MM.1S (cell line): ENCODE measurements around the gene MRPL20.

Experiments used
- DNase-seq: peaks from one replicate; pipeline ENCODE4 v3.0.0-alpha.2; 2015
- H2AFZ ChIP-seq: fragments of 300-600 bp; sonication (generic); 2 replicates; pipeline ENCODE4 v1.6.0; 2016; ENCODE audit warnings: antibody characterized with exemption, low read length
- H3F3A ChIP-seq: fragments of 300-600 bp; sonication (generic); 2 replicates; pipeline ENCODE4 v1.6.1; 2016; ENCODE audit warnings: mild to moderate bottlenecking, antibody characterized with exemption, low read length, moderate library complexity, mixed read lengths; ENCODE audit not compliant: insufficient read depth
- H3K27ac ChIP-seq: fragments of 300-600 bp; sonication (generic); 2 replicates; pipeline ENCODE4 v1.5.1; 2016; ENCODE audit warnings: mild to moderate bottlenecking, low read length
- H3K27me3 ChIP-seq: fragments of 300-600 bp; sonication (generic); replicated peaks from 2 replicates; pipeline ENCODE4 v1.6.0; 2016; ENCODE audit warnings: low read length; ENCODE audit not compliant: insufficient read depth
- H3K36me3 ChIP-seq: fragments of 300-600 bp; sonication (generic); replicated peaks from 2 replicates; pipeline ENCODE4 v1.6.1; 2016; ENCODE audit warnings: mild to moderate bottlenecking, low read length, mixed read lengths; ENCODE audit not compliant: insufficient read depth
- H3K4me1 ChIP-seq: fragments of 300-600 bp; sonication (generic); 2 replicates; pipeline ENCODE4 v1.6.1; 2016; ENCODE audit warnings: low read length, mixed read lengths
- H3K4me2 ChIP-seq: fragments of 300-600 bp; sonication (generic); 2 replicates; pipeline ENCODE4 v1.6.0; 2016; ENCODE audit warnings: low read depth, low read length
- H3K4me3 ChIP-seq: fragments of 300-600 bp; sonication (generic); 2 replicates; pipeline ENCODE4 v1.5.1; 2016; ENCODE audit warnings: low read length, mixed read lengths
- H3K79me2 ChIP-seq: fragments of 300-600 bp; sonication (generic); 2 replicates; pipeline ENCODE4 v1.6.1; 2016; ENCODE audit warnings: mixed run types, low read length, mixed read lengths
- H3K9ac ChIP-seq: fragments of 300-600 bp; sonication (generic); 2 replicates; pipeline ENCODE4 v1.6.1; 2016; ENCODE audit warnings: low read length, mixed read lengths
- H3K9me2 ChIP-seq: fragments of 300-600 bp; sonication (generic); replicated peaks from 2 replicates; pipeline ENCODE4 v1.6.1; 2016; ENCODE audit warnings: mild to moderate bottlenecking, low read length, mixed read lengths; ENCODE audit not compliant: insufficient read depth
- H3K9me3 ChIP-seq: fragments of 300-600 bp; sonication (generic); replicated peaks from 2 replicates; pipeline ENCODE4 v1.6.1; 2016; ENCODE audit warnings: mild to moderate bottlenecking, low read length, mixed read lengths; ENCODE audit not compliant: insufficient read depth
- H4K20me1 ChIP-seq: fragments of 300-600 bp; sonication (generic); 2 replicates; pipeline ENCODE4 v1.6.1; 2016; ENCODE audit warnings: mild to moderate bottlenecking, low read length, moderate library complexity, mixed read lengths; ENCODE audit not compliant: insufficient read depth
- EZH2 ChIP-seq: fragments of 300-600 bp; sonication (generic); optimal IDR thresholded peaks from 2 replicates; pipeline ENCODE3; 2017; ENCODE audit warnings: low read depth, mild to moderate bottlenecking, antibody characterized with exemption, low read length, mixed read lengths
- EZH2phosphoT487 ChIP-seq: fragments of 300-600 bp; sonication (generic); IDR thresholded peaks from 2 replicates; pipeline ENCODE4 v1.6.1; 2018; ENCODE audit warnings: antibody characterized with exemption, low read length
- TF ChIP-seq, protein P1 (sequence below): fragments of 300-600 bp; sonication (generic); IDR thresholded peaks from 2 replicates; pipeline ENCODE4 v1.5.1; 2016; ENCODE audit warnings: antibody characterized with exemption, low read length, mixed read lengths

The MRPL20 gene

DNA sequence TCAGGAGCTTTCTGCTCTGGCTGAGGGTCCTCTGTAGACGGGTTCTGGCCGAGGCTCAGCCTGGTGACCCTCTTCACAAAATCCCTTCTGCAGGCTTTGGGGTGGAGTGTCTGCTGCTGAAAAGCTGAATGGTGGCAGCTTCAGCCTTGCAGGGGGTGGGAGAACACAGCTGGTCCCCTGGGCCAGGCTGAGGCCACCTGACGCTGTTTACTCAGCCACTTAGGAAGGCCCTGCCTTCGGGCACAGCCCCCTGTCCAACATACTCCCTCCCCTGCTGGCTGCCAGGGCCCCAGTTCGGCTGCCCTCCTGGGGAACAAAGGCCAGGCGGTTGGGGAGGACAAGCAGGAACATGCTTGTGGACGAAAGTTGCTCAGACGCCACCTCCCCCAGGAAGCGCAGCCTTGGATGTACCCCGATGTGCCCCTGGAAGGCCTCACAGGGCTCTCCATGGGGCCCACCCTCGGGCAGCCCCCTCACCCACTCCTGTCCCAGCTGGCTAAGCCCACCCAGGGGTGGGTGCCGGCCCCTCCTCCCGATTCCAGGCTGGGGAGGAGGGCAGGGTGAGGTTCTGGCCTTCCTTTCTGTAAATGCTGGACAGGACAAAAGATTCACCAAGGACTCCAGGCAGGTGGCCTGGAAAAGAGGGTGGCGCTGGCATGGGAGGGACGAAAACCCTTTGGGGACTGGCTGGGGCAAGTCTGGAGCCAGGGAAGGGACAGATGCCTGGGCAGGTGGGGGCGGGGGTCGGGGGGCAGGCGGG lies 14.2 kb upstream of the MRPL20 start, which contains the start of gene ANKRD65:
Gene ANKRD65, minus strand, starts transcription at position 130 of the 760 bp plus-strand sequence. CDS start 271 bp downstream, outside the sequence.
- Histone ChIP-seq H3K4me1 (peaks cover 8% of the 10 kb centered on the region), H3K9me2 (no peaks in the 10 kb centered on the region), H3K4me2 (no peak within 1 kb of the TSS), H4K20me1 (no peaks in the 10 kb centered on the region), H3K27me3 (peaks cover 19% of the 10 kb centered on the region), H3K27ac (no peak within 1 kb of the TSS), H3K4me3 (no peak within 1 kb of the TSS), H3K9ac (no peak within 1 kb of the TSS), H3K9me3 (no peaks in the 10 kb centered on the region), H3K36me3 (no peaks in the 10 kb centered on the region), H2AFZ (no peak within 1 kb of the TSS), H3F3A (no peaks in the 10 kb centered on the region), H3K79me2 (no peaks in the 10 kb centered on the region)
- TF ChIP-seq EZH2phosphoT487: no peak
- TF ChIP-seq EZH2: no peak
- TF ChIP-seq, protein P1, sequence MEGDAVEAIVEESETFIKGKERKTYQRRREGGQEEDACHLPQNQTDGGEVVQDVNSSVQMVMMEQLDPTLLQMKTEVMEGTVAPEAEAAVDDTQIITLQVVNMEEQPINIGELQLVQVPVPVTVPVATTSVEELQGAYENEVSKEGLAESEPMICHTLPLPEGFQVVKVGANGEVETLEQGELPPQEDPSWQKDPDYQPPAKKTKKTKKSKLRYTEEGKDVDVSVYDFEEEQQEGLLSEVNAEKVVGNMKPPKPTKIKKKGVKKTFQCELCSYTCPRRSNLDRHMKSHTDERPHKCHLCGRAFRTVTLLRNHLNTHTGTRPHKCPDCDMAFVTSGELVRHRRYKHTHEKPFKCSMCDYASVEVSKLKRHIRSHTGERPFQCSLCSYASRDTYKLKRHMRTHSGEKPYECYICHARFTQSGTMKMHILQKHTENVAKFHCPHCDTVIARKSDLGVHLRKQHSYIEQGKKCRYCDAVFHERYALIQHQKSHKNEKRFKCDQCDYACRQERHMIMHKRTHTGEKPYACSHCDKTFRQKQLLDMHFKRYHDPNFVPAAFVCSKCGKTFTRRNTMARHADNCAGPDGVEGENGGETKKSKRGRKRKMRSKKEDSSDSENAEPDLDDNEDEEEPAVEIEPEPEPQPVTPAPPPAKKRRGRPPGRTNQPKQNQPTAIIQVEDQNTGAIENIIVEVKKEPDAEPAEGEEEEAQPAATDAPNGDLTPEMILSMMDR: no peak
- DNase-seq: no peak

GRCh38 chr1:1420654-1421141 lies 13.6 kb upstream of the MRPL20 start:
- Histone ChIP-seq H3K27ac (no peak overlapping the region), H2AFZ (no peak overlapping the region), H3F3A (no peaks in the 10 kb centered on the region), H4K20me1 (no peaks in the 10 kb centered on the region), H3K9me3 (no peaks in the 10 kb centered on the region), H3K4me2 (no peak overlapping the region), H3K4me1 (peaks cover 8% of the 10 kb centered on the region), H3K9me2 (no peaks in the 10 kb centered on the region), H3K79me2 (no peaks in the 10 kb centered on the region), H3K9ac (no peak overlapping the region), H3K4me3 (no peak overlapping the region), H3K36me3 (no peaks in the 10 kb centered on the region), H3K27me3 (peaks cover 12% of the 10 kb centered on the region)
- TF ChIP-seq EZH2phosphoT487: no peak
- TF ChIP-seq, protein P1: no peak
- no peak for TF ChIP-seq EZH2
- no peak for DNase-seq

GRCh38 chr1:1419813-1420653 lies 12.9 kb upstream of the MRPL20 start:
- DNase-seq: no peak
- H3F3A ChIP-seq: no peaks in the 10 kb centered on the region
- TF ChIP-seq EZH2 (no peak), EZH2phosphoT487 (no peak)
- TF ChIP-seq, protein P1: no peak
- no peak overlapping the region for H3K27ac ChIP-seq
- H4K20me1 ChIP-seq: no peaks in the 10 kb centered on the region
- H3K27me3 ChIP-seq: peaks cover 11% of the 10 kb centered on the region; the same call in 1 of the 2 replicates
- no peaks in the 10 kb centered on the region for H3K9me3 ChIP-seq
- H2AFZ ChIP-seq: no peak overlapping the region
- no peaks in the 10 kb centered on the region for H3K9me2 ChIP-seq
- no peak overlapping the region for H3K4me2 ChIP-seq
- no peaks in the 10 kb centered on the region for H3K36me3 ChIP-seq
- no peaks in the 10 kb centered on the region for H3K79me2 ChIP-seq
- no peak overlapping the region for H3K4me3 ChIP-seq
- peaks cover 8% of the 10 kb centered on the region for H3K4me1 ChIP-seq
- no peak overlapping the region for H3K9ac ChIP-seq
